K562 (cell line): Measurements from ENCODE around the gene ZNF37A. TPM values are rescaled to one million over a fixed set of nuclear protein-coding genes. Genes with fewer than 3 reads are reported as not detected.
A peak's percentile ranks its signal among the peaks of the same experiment; 100 is the strongest.

ENCODE experiments used
- ARNT ChIP-seq, 2 experiments: fragments of 450-650 bp; IDR thresholded peaks; 2 replicates each; pipeline ENCODE4 v1.6.1; 2016; ENCODE audit warnings: mild to moderate bottlenecking in 1 of 2
- ATF7 ChIP-seq: fragments of 450-650 bp; IDR thresholded peaks from 2 replicates; pipeline ENCODE4 v1.7.1; 2014; ENCODE audit warnings: mild to moderate bottlenecking, moderate library complexity
- CBX3 ChIP-seq, 2 experiments: IDR thresholded peaks; 1 replicate in 1 of 2; 2 replicates in 1 of 2; pipeline ENCODE4 v1.6.1; 2012; ENCODE audit warnings: inconsistent platforms in 2 of 2, low read length in 2 of 2, borderline replicate concordance in 1 of 2, control low read depth in 1 of 2
- EP400 ChIP-seq: fragments of 450-650 bp; IDR thresholded peaks from 2 replicates; pipeline ENCODE4 v1.6.1; 2017; ENCODE audit warnings: antibody characterized with exemption, mild to moderate bottlenecking, moderate library complexity
- ID3 ChIP-seq, 2 experiments: fragments of 250-450 bp in 1 of 2; fragments of 450-650 bp in 1 of 2; sonication (Bioruptor Pico) in 1 of 2; IDR thresholded peaks; 2 replicates each; pipeline versions ENCODE4 v1.6.1 to v1.8.0; 2016 to 2021; ENCODE audit warnings: mild to moderate bottlenecking in 2 of 2, moderate library complexity in 2 of 2, missing compliant biosample characterization in 1 of 2, missing genetic modification characterization in 1 of 2
- L3MBTL2 ChIP-seq: fragments of 450-650 bp; IDR thresholded peaks from 2 replicates; pipeline ENCODE4 v1.6.1; 2016; ENCODE audit warnings: mild to moderate bottlenecking, moderate library complexity
- NFIC ChIP-seq: fragments of 450-650 bp; IDR thresholded peaks from 2 replicates; pipeline ENCODE4 v1.6.1; 2017; ENCODE audit warnings: mild to moderate bottlenecking, inconsistent platforms
- NRF1 ChIP-seq, 2 experiments: fragments of 450-650 bp; IDR thresholded peaks in 1 of 2; conservative IDR thresholded peaks in 1 of 2; 2 replicates each; pipeline ENCODE4 v1.6.1; 2014; ENCODE audit warnings: mild to moderate bottlenecking in 2 of 2
- POLR2A ChIP-seq: fragments of 450-650 bp; conservative IDR thresholded peaks from 2 replicates; pipeline ENCODE4 v1.6.1; 2016
- SIX5 ChIP-seq, 2 experiments: IDR thresholded peaks; 2 replicates each; pipeline ENCODE4 v1.6.1; 2011; ENCODE audit warnings: low read length in 2 of 2, borderline replicate concordance in 1 of 2, low read depth in 1 of 2, mild to moderate bottlenecking in 1 of 2, moderate library complexity in 1 of 2; ENCODE audit not compliant: insufficient read depth in 1 of 2
- TCF7L2 ChIP-seq: fragments of 150-350 bp; IDR thresholded peaks from 2 replicates; pipeline ENCODE4 v1.6.1; 2016; ENCODE audit warnings: low read depth, mild to moderate bottlenecking, low read length, moderate library complexity
- polyA plus RNA-seq, 8 experiments: library from polyadenylated mRNA; depleted of rRNA in 4 of 8; stranded (reverse) in 5 of 8; unstranded in 3 of 8; fragments of >200 nt; fragmentation: Nextera tagmentation in 2 of 8; fragmentation: Illumina TruSeq in 1 of 8; extraction: Ambion mirVana in 2 of 8; extraction: Trizol in 1 of 8; gene quantifications; 2 replicates each; pipeline versions ENCODE4 v1.2.1 to v1.2.3, GENCODE V29; 2011 to 2014; ENCODE audit warnings: inconsistent platforms in 1 of 8, missing spikeins in 1 of 8
- total RNA-seq, 7 experiments: library from RNA; depleted of rRNA in 6 of 7; stranded (reverse); fragments of >200 nt in 6 of 7; fragmentation: Illumina TruSeq in 2 of 7; extraction: Trizol in 2 of 7; gene quantifications; 2 replicates each; pipeline versions ENCODE4 v1.2.1 to v1.2.3, GENCODE V29; 2011 to 2021; ENCODE audit warnings: low replicate concordance in 1 of 7
- TF ChIP-seq, protein P1 (sequence below): fragments of 450-650 bp; IDR thresholded peaks from 2 replicates; pipeline ENCODE4 v1.7.0; 2016; ENCODE audit warnings: borderline replicate concordance
- TF ChIP-seq, protein P2 (sequence below), 2 experiments: fragments of 200-800 bp in 1 of 2; sonication (Bioruptor generic) in 1 of 2; sonication (generic) in 1 of 2; formaldehyde crosslinking in 1 of 2; IDR thresholded peaks in 1 of 2; conservative IDR thresholded peaks in 1 of 2; 2 replicates each; pipeline versions ENCODE4 v1.5.0 to v1.6.1; 2016 to 2020; ENCODE audit warnings: missing compliant biosample characterization in 1 of 2, missing genetic modification characterization in 1 of 2, missing genetic modification reagents in 1 of 2
- TF ChIP-seq, protein P3 (sequence below): conservative IDR thresholded peaks from 2 replicates; pipeline ENCODE4 v1.6.1; 2011; ENCODE audit warnings: low read depth, mild to moderate bottlenecking, low read length; ENCODE audit not compliant: control insufficient read depth
- TF ChIP-seq, protein P4 (sequence below): fragments of 250-450 bp; sonication (Bioruptor Pico); IDR thresholded peaks from 2 replicates; pipeline ENCODE4 v1.4.0; 2020

The ZNF37A gene
- total and polyA plus RNA-seq, 9 of the 15 experiments (the other 6 are each of a cell fraction or from before 2014, with no cell fraction given): 4.1 to 21.6 (median 16.4) TPM

GRCh38 chr10:38094158-38094926, at the start of gene ZNF37A (continued):
- TF ChIP-seq, protein P1, sequence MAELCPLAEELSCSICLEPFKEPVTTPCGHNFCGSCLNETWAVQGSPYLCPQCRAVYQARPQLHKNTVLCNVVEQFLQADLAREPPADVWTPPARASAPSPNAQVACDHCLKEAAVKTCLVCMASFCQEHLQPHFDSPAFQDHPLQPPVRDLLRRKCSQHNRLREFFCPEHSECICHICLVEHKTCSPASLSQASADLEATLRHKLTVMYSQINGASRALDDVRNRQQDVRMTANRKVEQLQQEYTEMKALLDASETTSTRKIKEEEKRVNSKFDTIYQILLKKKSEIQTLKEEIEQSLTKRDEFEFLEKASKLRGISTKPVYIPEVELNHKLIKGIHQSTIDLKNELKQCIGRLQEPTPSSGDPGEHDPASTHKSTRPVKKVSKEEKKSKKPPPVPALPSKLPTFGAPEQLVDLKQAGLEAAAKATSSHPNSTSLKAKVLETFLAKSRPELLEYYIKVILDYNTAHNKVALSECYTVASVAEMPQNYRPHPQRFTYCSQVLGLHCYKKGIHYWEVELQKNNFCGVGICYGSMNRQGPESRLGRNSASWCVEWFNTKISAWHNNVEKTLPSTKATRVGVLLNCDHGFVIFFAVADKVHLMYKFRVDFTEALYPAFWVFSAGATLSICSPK: no peak
- TF ChIP-seq NRF1 (conservative IDR thresholded peaks at IDR 0.05 in 1 of 2, IDR thresholded peaks at IDR 0.05 in 1 of 2) (peak; percentile 70 to 77), EP400 (peak; percentile 70; the same call in 1 of the 2 replicates), NFIC (no peak), CBX3 (IDR thresholded peaks at IDR 0.05; ENCODE audit: borderline replicate concordance in 1 of 2, low read length in 2 of 2) (peak in 1 of 2 experiments; percentile 66; a peak in 1 of 3 replicates), TCF7L2 (peak; percentile 41; the same call in 1 of the 2 replicates), ID3 (CRISPR knock-in tag; IDR thresholded peaks at IDR 0.05) (no peak), ID3 (tag; IDR thresholded peaks at IDR 0.05) (no peak), L3MBTL2 (peak; percentile 83), ATF7 (peak; percentile 49; the same call in 1 of the 2 replicates), POLR2A (peak; percentile 75), SIX5 (IDR thresholded peaks at IDR 0.05; ENCODE audit: borderline replicate concordance in 1 of 2, insufficient read depth in 1 of 2, low read depth in 1 of 2, low read length in 2 of 2) (peak; percentile 85 to 90), ARNT (IDR thresholded peaks at IDR 0.05) (peak; percentile 20 to 73; a peak in 2 of 4 replicates)
- TF ChIP-seq, protein P2, sequence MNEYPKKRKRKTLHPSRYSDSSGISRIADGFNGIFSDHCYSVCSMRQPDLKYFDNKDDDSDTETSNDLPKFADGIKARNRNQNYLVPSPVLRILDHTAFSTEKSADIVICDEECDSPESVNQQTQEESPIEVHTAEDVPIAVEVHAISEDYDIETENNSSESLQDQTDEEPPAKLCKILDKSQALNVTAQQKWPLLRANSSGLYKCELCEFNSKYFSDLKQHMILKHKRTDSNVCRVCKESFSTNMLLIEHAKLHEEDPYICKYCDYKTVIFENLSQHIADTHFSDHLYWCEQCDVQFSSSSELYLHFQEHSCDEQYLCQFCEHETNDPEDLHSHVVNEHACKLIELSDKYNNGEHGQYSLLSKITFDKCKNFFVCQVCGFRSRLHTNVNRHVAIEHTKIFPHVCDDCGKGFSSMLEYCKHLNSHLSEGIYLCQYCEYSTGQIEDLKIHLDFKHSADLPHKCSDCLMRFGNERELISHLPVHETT (CRISPR knock-in tag; conservative IDR thresholded peaks at IDR 0.05 in 1 of 2, IDR thresholded peaks at IDR 0.05 in 1 of 2): 0 out of 4 replicates have a peak, but pooled peaks of 1 of the 2 experiments have one; percentile 49
- TF ChIP-seq, protein P3, sequence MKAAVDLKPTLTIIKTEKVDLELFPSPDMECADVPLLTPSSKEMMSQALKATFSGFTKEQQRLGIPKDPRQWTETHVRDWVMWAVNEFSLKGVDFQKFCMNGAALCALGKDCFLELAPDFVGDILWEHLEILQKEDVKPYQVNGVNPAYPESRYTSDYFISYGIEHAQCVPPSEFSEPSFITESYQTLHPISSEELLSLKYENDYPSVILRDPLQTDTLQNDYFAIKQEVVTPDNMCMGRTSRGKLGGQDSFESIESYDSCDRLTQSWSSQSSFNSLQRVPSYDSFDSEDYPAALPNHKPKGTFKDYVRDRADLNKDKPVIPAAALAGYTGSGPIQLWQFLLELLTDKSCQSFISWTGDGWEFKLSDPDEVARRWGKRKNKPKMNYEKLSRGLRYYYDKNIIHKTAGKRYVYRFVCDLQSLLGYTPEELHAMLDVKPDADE: peak; percentile 92; the same call in 1 of the 2 replicates
- TF ChIP-seq, protein P4, sequence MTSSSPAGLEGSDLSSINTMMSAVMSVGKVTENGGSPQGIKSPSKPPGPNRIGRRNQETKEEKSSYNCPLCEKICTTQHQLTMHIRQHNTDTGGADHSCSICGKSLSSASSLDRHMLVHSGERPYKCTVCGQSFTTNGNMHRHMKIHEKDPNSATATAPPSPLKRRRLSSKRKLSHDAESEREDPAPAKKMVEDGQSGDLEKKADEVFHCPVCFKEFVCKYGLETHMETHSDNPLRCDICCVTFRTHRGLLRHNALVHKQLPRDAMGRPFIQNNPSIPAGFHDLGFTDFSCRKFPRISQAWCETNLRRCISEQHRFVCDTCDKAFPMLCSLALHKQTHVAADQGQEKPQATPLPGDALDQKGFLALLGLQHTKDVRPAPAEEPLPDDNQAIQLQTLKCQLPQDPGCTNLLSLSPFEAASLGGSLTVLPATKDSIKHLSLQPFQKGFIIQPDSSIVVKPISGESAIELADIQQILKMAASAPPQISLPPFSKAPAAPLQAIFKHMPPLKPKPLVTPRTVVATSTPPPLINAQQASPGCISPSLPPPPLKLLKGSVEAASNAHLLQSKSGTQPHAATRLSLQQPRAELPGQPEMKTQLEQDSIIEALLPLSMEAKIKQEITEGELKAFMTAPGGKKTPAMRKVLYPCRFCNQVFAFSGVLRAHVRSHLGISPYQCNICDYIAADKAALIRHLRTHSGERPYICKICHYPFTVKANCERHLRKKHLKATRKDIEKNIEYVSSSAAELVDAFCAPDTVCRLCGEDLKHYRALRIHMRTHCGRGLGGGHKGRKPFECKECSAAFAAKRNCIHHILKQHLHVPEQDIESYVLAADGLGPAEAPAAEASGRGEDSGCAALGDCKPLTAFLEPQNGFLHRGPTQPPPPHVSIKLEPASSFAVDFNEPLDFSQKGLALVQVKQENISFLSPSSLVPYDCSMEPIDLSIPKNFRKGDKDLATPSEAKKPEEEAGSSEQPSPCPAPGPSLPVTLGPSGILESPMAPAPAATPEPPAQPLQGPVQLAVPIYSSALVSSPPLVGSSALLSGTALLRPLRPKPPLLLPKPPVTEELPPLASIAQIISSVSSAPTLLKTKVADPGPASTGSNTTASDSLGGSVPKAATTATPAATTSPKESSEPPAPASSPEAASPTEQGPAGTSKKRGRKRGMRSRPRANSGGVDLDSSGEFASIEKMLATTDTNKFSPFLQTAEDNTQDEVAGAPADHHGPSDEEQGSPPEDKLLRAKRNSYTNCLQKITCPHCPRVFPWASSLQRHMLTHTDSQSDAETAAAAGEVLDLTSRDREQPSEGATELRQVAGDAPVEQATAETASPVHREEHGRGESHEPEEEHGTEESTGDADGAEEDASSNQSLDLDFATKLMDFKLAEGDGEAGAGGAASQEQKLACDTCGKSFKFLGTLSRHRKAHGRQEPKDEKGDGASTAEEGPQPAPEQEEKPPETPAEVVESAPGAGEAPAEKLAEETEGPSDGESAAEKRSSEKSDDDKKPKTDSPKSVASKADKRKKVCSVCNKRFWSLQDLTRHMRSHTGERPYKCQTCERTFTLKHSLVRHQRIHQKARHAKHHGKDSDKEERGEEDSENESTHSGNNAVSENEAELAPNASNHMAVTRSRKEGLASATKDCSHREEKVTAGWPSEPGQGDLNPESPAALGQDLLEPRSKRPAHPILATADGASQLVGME (CRISPR knock-in tag): no peak
